HG03045 (cell line): Measurements from ENCODE around the gene RCBTB2.

Experiments used
- ATAC-seq: cut with Tn5 transposase; IDR thresholded peaks from one replicate; pipeline ENCODE4 v1.9.1; 2021; ENCODE audit warnings: mild to moderate bottlenecking, moderate library complexity; ENCODE audit not compliant: unreplicated experiment

Gene RCBTB2

DNA sequence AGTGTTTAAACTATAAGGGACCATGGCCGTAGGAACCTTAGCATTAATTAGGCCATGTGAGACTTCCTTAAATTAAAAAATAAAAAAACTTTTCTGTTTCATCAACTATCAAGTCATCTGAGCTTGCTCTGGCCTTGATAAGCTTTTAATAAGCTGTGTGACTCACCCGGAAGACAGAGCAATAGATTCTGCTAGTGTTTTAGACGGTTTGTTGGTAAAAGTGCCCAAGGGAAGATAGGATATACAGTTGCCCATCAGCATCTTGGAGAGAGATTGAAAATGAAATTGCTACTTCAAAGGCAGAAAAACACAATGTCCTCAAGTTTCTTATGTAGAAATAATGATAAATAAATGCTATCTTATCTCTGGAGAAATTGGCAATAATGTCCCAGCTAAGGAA, 31.2 kb upstream of the RCBTB2 start:
- ATAC-seq: no peak

DNA sequence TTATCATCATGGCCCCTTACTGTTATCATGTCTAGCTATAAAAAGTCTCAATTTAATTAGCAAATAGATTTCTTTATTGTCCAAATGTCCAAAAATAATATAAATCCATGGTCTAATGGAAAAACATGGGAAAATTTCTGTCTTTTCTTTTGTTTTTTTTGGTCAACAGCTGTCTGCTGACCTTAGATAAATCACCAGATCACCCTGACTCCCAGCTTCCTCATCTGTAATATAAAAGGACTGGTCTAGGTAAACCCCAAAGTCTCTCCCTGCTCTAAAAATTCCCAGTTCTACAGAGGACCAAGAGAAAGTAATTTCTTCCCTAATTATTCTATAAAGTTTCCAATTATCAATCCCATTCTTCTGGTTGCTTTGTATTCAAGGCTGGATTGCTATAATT, 30.7 kb upstream of the RCBTB2 start:
- ATAC-seq: no peak

DNA sequence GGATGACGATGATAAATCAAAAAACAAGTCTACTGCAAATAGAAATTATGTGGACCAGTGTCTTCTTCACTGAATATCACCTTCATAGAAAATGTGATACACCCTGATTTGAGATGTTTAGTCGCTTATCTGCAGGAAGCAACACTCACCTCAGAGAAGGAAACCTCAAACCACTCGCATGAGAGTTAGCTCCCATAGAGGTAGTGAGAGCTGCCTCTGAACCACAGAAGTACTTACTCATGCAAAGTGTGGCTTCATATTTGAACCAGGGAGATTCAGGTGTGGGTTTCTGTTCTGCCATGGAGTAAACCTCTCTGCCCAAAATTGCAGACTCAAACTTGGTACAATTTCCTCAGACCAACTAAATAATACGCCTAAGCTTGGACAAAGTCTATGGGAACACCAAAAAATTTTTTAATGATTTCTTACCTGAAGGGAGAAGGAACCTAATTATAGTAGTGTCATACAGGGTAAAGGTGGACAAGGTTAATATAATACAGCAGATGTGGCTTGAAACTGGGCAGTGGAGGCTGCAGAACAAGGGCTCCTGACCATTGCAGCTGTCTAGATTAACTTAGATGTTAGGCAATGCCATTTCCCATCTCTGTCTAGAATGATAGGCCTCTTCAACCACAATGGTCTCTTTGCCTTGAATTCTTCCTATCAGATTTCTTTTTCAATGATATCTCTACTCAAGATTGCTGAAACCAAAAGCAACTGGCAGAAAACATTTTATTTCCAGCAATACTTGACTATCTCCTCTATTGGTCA, 29.6 kb upstream of the RCBTB2 start:
- ATAC-seq: peak; percentile 97

DNA sequence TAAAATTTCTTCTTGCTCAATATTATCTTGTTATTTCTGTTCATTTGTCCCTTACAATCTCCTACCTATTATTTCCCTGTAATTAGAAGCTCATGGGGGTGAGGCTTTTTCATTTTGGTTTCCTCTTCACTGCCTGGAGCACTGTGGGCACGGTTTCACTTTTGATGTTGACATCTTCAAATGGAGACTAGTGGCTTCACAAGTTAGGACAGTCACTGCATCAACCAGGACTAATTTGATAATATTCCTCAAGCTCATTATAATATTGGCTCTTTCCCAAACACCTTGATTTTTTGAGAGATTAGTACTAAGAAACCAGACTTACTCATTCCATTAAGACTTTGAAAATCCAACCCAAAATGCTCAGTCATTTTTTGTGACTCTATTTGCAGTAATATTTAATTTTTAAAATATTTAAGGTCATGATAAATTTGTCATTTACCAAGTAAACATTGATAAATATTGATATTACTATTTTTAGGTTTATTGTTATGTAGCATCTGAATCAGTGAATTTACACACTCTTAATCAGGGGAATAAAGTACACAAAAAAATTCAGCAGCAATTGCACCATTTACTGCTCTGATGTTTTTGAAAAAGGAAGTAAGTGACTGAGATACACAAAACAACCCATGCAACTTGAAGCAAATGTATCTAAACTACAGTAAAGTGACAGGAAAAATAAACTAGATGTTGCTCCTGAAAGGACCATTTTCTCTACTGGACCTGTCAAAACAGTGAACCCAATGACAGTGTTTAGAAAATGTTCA, 28.8 kb upstream of the RCBTB2 start:
- ATAC-seq: peak; percentile 23

DNA sequence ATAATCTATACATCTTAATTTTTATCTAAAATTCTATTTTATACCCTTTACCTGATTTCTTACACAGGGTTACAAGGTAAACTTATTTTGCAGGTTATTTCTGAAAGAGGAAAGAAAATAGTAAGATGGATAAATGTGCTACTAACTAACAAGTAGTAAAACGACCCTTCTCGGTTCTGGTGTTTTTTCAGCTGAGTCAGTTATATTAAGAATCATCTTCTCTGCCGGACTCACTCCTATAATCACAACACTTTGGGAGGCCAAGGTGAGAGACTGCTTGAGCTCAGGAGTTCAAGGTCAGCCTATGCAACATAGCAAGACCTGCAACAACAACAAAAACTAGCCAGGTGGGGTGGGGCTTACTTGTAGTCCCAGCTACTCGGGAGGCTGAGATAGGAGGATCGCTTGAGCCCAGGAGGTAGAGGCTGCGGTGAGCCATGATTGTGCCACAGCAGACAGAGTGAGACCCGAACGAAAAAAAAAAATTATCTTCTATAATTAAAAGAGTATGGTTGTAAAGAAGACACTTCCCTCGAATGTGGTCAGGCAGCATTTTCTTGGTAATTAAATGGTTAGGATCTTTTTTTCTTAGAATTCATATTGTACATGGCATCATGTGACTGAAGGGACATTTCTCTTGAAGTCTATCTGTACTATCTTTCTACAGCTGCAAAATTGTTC, 27.9 kb upstream of the RCBTB2 start:
- no peak for ATAC-seq

- no peak for ATAC-seq
Observed at GRCh38 chr13:48559638-48560320, 26.9 kb upstream of the RCBTB2 start.

- no peak for ATAC-seq
Observed at GRCh38 chr13:48556817-48557216, 23.9 kb upstream of the RCBTB2 start.

GRCh38 chr13:48555441-48555840, 22.6 kb upstream of the RCBTB2 start:
- no peak for ATAC-seq

DNA sequence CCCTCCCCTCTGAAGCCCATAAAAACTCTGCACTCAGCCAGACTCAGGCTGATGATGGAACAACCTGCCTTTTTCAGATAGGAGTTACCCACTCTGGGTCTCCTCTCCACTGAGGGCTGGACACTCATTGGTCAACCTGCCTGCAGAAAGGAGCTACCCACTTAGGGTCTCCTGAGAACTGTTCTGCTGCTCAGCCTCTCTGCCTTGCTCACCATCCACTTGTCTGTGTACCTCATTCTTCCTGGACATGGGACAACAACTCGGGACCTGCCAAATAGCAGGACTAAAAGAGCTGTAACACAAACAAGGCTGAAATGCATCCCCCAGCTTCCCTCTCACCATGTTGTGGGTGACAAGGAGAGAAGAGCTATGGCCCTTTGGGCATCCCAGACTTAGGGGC, 18.4 kb upstream of the RCBTB2 start:
- no peak for ATAC-seq

DNA sequence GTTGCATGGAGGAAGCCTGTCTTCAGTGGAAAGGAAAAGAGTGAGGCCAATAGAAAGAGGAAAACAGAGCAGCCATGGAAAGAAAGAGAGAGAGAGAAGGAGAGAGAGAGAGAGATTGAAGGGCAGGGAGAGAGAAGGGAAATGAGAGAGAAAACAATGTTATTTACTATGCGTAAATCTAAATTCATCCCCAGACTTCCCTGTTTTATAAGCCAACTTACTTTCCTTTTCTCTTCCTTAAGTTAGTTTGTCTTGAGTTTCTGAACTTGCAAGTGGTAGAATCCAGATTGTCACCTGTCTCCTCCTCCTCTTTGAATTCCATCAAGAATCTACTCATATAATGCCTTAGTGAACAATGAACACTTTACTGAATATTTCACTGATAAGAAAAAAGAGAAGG, 16.8 kb upstream of the RCBTB2 start:
- no peak for ATAC-seq

DNA sequence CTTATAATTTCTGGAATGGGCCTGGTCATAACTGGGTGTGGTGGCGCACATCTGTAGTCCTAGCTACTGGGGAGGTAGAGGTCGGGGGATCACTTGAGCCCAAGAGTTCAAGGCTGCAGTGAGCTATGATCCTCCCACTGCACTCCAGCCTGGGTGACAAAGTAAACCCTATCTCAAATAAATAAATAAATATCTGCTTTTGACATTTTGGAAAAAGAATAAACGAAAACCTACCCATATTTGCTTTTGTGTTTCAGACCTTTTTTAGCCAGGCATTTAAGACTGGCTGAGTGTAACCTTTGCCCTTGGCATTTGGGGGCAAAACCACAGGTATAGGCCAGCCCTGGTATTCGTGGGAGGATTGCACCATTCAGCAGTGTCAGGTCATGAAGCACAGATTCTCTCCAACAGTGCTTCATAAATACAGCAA, 14.8 kb upstream of the RCBTB2 start:
- ATAC-seq: no peak

- no peak for ATAC-seq
Observed at GRCh38 chr13:48545608-48546007, 12.7 kb upstream of the RCBTB2 start.

DNA sequence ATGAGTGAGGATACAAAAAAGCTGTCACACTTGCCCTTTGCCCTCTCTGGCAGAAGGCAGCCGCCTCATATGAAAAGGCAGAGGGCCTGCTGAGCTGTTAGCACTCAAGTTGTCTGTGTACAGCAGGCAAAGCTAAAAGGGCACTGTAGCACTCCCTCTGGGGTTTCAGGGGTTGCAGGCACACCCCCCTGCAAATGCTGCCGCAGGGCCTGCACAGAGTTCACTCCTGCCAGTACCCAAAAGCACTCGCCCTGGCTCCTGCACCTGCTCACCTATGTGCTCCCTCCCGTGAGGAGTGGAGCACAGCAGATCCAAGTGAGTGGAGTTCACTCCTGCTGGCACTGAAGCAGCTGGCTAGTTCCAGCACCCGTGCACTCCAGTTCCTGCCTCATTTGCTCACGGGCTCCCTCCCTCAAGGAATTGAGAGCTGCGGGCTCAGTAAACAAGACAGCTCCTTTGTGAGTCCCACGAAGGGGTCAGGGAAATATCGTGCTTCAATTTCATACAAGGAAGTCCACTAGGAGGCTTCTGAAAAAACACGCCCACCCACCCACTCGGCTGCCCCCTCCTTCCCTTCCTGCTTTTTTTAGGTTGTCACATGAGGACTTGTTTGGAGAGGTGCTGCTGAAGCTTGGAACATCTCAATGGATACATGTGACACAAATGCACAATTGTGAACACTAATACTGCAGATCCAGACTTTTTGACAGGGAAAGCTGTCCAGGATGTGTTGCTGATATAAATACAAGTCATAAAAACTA, 9.9 kb upstream of the RCBTB2 start:
- ATAC-seq: no peak

- ATAC-seq: no peak
Observed at GRCh38 chr13:48542138-48542537, 9.3 kb upstream of the RCBTB2 start.

- ATAC-seq: no peak
Observed at GRCh38 chr13:48539550-48539949, 6.7 kb upstream of the RCBTB2 start.

GRCh38 chr13:48536621-48537250, 3.9 kb upstream of the RCBTB2 start:
- ATAC-seq: no peak

DNA sequence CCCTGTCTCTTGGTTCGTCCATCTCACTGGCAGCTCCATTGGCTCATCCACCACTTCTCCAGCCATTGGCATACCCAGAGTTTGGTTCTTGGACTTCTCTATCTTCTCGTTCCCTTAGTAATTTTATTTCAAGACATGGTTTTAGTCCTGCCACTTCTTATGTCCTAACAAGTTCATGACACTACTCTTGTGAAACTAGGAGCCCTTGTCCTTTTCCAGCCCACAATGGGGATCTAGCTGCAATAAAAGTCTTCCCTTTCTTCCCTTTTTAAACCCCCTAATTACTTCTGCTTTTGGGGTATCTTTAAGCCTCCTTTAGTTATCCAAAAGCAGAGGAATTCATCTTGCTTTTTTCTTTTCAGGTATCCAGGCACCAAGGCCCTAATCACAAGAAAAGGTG, 2.9 kb upstream of the RCBTB2 start:
- ATAC-seq: no peak

DNA sequence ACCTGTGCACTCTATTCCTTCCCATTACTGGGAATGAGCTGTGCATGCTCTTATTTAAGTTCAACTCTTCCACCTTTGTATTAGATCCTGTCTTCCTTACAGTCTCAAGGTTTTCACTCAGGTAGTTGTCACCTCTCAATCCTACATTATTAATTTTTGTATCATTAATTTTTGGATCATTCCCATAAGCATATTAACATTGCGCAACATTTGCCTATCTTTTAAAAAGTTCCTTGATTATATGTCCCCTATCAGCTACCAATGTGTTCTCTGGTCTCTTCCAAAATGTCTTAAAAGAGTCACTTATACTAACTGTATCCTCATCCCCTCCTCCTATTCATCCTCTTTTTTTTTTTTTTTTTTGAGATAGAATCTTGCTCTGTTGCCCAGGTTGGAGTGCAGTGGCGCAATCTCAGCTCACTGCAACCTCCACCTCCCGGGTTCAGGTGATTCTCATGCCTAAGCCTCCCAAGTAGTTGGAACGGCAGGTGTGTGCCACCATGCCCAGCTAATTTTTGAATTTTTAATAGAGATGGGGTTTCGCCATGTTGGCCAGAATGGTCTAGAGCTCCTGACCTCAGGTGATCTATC, 2.1 kb upstream of the RCBTB2 start:
- no peak for ATAC-seq

GRCh38 chr13:48533961-48534600, 1.2 kb upstream of the RCBTB2 start:
- no peak for ATAC-seq

- ATAC-seq: no peak
Observed at GRCh38 chr13:48532256-48532505, 699 bp downstream of the RCBTB2 start.
